Osteocyte (in vitro differentiated cells): ENCODE data around the gene STAC3. TPM values are rescaled to one million over a fixed set of nuclear protein-coding genes. Genes with fewer than 3 reads are reported as not detected.
"Not testable (repeated sequence)": the region's sequence is repeated elsewhere in the genome, so short reads cannot be mapped to it uniquely, and the experiment has no call there.

Experiments
- DNase-seq: peaks from one replicate; pipeline ENCODE4 v3.0.0; 2021; ENCODE audit warnings: mixed read lengths; ENCODE audit not compliant: unreplicated experiment; ENCODE audit errors: extremely low spot score
- H3K27ac Mint-ChIP-seq: one replicate; pipeline ENCODE4 v1.8.0; 2021; ENCODE audit warnings: mild to moderate bottlenecking, mixed read lengths; ENCODE audit not compliant: unreplicated experiment
- H3K27me3 Mint-ChIP-seq: one replicate; pipeline ENCODE4 v1.8.0; 2021; ENCODE audit warnings: mixed read lengths; ENCODE audit not compliant: unreplicated experiment
- H3K36me3 Mint-ChIP-seq: one replicate; pipeline ENCODE4 v1.8.0; 2021; ENCODE audit warnings: mixed read lengths; ENCODE audit not compliant: unreplicated experiment
- H3K4me1 Mint-ChIP-seq: one replicate; pipeline ENCODE4 v1.8.0; 2021; ENCODE audit warnings: mixed read lengths; ENCODE audit not compliant: unreplicated experiment
- H3K4me3 Mint-ChIP-seq: one replicate; pipeline ENCODE4 v1.8.0; 2021; ENCODE audit warnings: mild to moderate bottlenecking, moderate library complexity, mixed read lengths; ENCODE audit not compliant: unreplicated experiment
- H3K9me3 Mint-ChIP-seq: one replicate; pipeline ENCODE4 v1.8.0; 2021; ENCODE audit warnings: mixed read lengths; ENCODE audit not compliant: unreplicated experiment
- long read RNA-seq: library from polyadenylated mRNA; unstranded; transcript quantifications from one replicate; pipeline ENCODE4 v2.0.0, GENCODE V29; 2021
- total RNA-seq: library from RNA; stranded (reverse); gene quantifications from 2 replicates; pipeline ENCODE4 v1.2.1, GENCODE V29; 2021
- TF ChIP-seq, protein P1 (sequence below): fragments of 200-600 bp; sonication (generic); IDR thresholded peaks from 2 replicates; pipeline ENCODE4 v1.5.0; 2021; ENCODE audit warnings: antibody characterized with exemption, mild to moderate bottlenecking, moderate library complexity

Gene STAC3
- 1.8 and 2.4 TPM in 2 replicates for total RNA-seq
- long read RNA-seq, partial matches to known transcripts: 0 of 2 reads
- long read RNA-seq, other reads (novel, unspliced or antisense): 2 of 2 reads

DNA sequence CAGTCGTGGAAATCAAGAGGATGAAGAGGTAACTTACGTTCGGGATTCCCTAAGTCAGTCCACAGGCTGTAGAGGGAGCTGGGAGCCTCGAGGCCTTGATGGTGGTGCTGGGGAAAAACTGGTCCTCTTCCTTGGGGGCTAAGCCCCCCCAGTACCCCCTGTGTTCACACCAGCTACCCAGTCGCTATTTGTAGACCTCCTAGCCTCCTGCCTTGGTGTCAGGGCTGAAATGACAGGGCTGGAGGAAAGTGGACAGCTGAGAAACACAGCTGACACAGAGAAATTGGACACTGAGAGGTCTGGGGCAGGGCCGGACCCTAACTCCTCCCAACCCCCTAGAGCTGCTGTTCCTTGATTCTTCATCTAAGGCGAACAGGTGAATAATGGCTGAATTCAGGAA, at the start of gene STAC3:
STAC3 (minus strand) TSS at position 232 of the 400 bp plus-strand sequence. CDS start 1,551 bp downstream, outside the sequence.
- Mint-ChIP-seq H3K4me1 (peaks cover 3% of the 10 kb centered on the region), H3K4me3 (no peak within 1 kb of the TSS), H3K36me3 (peaks cover 6% of the 10 kb centered on the region), H3K9me3 (no peaks in the 10 kb centered on the region), H3K27me3 (no peaks in the 10 kb centered on the region), H3K27ac (no peak within 1 kb of the TSS)
- no peak for DNase-seq
- TF ChIP-seq, protein P1, sequence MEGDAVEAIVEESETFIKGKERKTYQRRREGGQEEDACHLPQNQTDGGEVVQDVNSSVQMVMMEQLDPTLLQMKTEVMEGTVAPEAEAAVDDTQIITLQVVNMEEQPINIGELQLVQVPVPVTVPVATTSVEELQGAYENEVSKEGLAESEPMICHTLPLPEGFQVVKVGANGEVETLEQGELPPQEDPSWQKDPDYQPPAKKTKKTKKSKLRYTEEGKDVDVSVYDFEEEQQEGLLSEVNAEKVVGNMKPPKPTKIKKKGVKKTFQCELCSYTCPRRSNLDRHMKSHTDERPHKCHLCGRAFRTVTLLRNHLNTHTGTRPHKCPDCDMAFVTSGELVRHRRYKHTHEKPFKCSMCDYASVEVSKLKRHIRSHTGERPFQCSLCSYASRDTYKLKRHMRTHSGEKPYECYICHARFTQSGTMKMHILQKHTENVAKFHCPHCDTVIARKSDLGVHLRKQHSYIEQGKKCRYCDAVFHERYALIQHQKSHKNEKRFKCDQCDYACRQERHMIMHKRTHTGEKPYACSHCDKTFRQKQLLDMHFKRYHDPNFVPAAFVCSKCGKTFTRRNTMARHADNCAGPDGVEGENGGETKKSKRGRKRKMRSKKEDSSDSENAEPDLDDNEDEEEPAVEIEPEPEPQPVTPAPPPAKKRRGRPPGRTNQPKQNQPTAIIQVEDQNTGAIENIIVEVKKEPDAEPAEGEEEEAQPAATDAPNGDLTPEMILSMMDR: no peak

DNA sequence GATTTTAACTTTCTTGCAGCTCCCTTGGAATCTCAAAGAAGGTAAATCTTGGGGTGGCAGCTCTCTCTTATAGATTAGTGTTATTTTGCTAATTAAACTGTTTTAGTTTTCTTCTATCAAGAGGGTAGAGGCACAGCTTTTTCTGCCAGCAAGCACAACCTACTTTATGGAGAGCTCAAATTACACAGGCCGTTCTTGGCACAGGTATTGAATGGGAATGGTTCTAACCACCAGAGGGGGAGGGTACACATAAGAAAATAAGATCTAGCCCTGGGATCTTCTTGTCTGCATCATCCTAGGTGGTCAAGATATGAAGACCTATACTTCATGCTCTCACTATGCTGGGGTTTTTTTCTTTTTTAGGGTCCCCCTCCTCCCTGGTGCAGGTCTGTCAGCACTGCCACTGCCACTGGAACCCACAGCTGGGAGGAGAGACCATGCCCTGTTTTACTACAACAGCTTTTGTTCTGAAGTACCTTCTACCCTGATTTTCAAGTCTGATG, 48.6 kb upstream of the STAC3 start:
- TF ChIP-seq, protein P1: no peak
- peaks cover 50% of the 10 kb centered on the region for H3K36me3 Mint-ChIP-seq
- H3K4me1 Mint-ChIP-seq: no peaks in the 10 kb centered on the region
- no peak for DNase-seq
- H3K27ac Mint-ChIP-seq: no peak overlapping the region
- no peaks in the 10 kb centered on the region for H3K27me3 Mint-ChIP-seq
- H3K4me3 Mint-ChIP-seq: no peak overlapping the region
- H3K9me3 Mint-ChIP-seq: no peaks in the 10 kb centered on the region

DNA sequence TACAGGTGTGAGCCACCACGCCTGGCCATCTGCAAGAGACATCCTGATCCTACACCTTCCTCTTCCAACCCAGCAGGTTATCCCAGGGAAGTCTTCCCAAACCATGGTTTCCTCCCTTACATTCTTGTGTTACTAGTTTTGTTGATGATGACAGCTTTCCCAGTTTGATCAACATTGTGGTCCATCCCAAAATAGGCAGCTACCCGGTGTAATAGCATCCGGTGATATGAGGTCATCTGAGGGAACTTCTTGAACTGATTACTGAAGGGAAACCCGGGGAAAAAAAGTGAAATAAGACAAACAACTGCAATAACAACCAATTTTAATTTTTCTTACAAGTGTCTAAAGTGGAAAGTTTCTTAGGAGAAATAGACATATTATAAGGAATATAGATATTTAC, 45.3 kb upstream of the STAC3 start:
- Mint-ChIP-seq H3K27ac (no peak overlapping the region), H3K27me3 (no peaks in the 10 kb centered on the region), H3K36me3 (peaks cover 46% of the 10 kb centered on the region), H3K9me3 (no peaks in the 10 kb centered on the region), H3K4me3 (no peak overlapping the region), H3K4me1 (no peaks in the 10 kb centered on the region)
- no peak for DNase-seq
- TF ChIP-seq, protein P1: no peak

DNA sequence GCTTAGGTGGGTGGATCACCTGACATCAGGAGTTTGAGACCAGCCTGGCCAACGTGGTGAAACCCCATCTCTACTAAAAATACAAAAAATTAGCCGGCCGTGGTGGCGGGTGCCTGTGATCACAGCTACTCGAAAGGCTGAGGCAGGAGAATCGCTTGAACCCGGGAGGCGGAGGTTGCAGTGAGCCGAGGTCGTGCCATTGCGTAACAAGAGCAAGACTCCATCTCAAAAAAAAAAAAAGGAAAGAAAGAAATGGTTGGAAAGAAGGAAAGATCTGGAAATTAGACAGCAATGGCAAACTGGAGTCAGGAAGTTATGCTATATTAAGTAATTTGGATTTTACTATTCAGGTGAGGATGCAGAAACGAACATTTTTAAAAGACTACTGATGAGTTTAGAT, 31.1 kb upstream of the STAC3 start:
- DNase-seq, H3K4me3 Mint-ChIP-seq, H3K27me3 Mint-ChIP-seq, H3K9me3 Mint-ChIP-seq, H3K27ac Mint-ChIP-seq: not testable (repeated sequence)
- Mint-ChIP-seq H3K36me3 (peaks cover 45% of the 10 kb centered on the region), H3K4me1 (peaks cover 18% of the 10 kb centered on the region)

DNA sequence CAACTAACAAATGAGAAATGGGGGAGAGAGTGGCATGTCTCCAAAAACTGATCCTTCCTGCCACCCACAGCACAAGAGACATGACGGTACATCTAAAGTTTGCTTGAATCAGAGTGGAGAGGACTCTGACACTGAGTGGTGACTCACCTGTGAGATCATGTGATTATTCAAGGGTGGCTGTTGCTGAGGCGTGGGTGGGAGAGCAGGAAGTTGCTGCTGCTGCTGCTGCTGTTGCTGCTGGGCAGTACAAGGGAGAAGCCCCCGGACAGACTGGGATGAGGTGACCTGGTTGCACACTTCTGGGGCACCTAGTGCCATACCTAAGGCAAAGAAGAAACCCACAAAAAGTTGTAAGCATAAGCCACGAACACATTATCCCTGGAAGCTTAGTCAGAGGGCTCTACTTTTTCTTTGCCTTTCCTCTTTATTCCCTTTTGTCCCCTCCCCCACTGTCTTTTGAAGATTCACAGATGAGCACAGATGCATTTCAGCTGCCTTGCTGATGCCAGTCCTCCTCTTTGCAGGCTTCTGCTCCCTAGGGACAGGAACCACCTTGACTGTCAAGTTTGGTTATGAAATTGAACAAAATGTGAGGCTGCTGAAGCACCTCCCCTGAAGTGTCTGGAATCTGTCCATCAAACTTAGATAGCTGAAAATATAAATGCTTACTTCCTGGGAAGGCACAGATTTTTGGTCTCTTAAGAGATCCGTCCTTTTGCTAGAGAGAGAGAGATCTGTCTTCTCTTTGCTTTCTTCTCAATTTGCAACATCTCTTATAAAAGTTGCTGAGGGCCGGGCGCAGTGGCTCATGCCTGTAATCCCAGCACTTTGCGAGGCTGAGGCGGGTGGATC, 29.4 kb upstream of the STAC3 start:
- peak overlapping the region; percentile 5 for H3K4me3 Mint-ChIP-seq
- DNase-seq: no peak
- H3K27me3 Mint-ChIP-seq: no peaks in the 10 kb centered on the region
- TF ChIP-seq, protein P1: no peak
- H3K4me1 Mint-ChIP-seq: peaks cover 19% of the 10 kb centered on the region
- H3K36me3 Mint-ChIP-seq: peaks cover 39% of the 10 kb centered on the region
- peak overlapping the region; percentile 66 for H3K27ac Mint-ChIP-seq
- no peaks in the 10 kb centered on the region for H3K9me3 Mint-ChIP-seq
